Activated CD8-positive, alpha-beta T cell treated with anti-CD3 and anti-CD28 coated beads for 36 hours (primary cell): ENCODE data around the gene IFITM5. TPM values are rescaled to one million over a fixed set of nuclear protein-coding genes. Genes with fewer than 3 reads are reported as not detected.
"Not testable (repeated sequence)": the region's sequence is repeated elsewhere in the genome, so short reads cannot be mapped to it uniquely, and the experiment has no call there.

Experiments used
- ATAC-seq: fragments of 200-7000 bp; cut with Tn5 transposase; one replicate; pipeline ENCODE4 v1.10.0; 2021; ENCODE audit warnings: mild to moderate bottlenecking, moderate library complexity
- CTCF ChIA-PET: fragments of 350-600 bp; sonication (Branson Sonifier 250); formaldehyde crosslinking; loops from one replicate; lab custom pipeline; 2021; ENCODE audit warnings: antibody characterized with exemption; lab: Charles Lee
- POLR2A ChIA-PET: fragments of 350-600 bp; sonication (Branson Sonifier 250); formaldehyde crosslinking; loops from one replicate; lab custom pipeline; 2021; ENCODE audit warnings: antibody characterized with exemption; lab: Charles Lee
- DNase-seq: peaks from one replicate; pipeline ENCODE4 v3.0.0-alpha.2; 2020
- H3K27ac Mint-ChIP-seq: one replicate; pipeline ENCODE4 v1.8.0; 2021; ENCODE audit warnings: mild to moderate bottlenecking, mixed read lengths
- H3K27me3 Mint-ChIP-seq: one replicate; pipeline ENCODE4 v1.8.0; 2021; ENCODE audit warnings: mixed read lengths
- H3K36me3 Mint-ChIP-seq: one replicate; pipeline ENCODE4 v1.8.0; 2021; ENCODE audit warnings: low read depth, mixed read lengths
- H3K4me1 Mint-ChIP-seq: one replicate; pipeline ENCODE4 v1.8.0; 2021; ENCODE audit warnings: low read depth, mixed read lengths
- H3K4me3 Mint-ChIP-seq: one replicate; pipeline ENCODE4 v1.8.0; 2021; ENCODE audit warnings: mild to moderate bottlenecking, moderate library complexity, mixed read lengths
- H3K9me3 Mint-ChIP-seq: one replicate; pipeline ENCODE4 v1.8.0; 2021; ENCODE audit warnings: mixed read lengths
- CTCF ChIP-seq: fragments of 200-600 bp; IDR thresholded peaks from one replicate; pipeline ENCODE4 v1.8.0; 2022; ENCODE audit warnings: antibody characterized with exemption, mild to moderate bottlenecking
- intact Hi-C: fragments of 100-400 bp; cut with micrococcal nuclease; formaldehyde crosslinking; loops from one replicate; pipeline ENCODE4 v1.10.0; 2022
- total RNA-seq, 2 experiments: library from RNA; stranded (reverse); gene quantifications; one replicate each; pipeline ENCODE4 v1.2.3, GENCODE V29; 2021

Gene IFITM5
- total RNA-seq, 2 experiments from 2014 or later, result not detected

GRCh38 chr11:272195-272930, 27.0 kb downstream of the IFITM5 start:
- intact Hi-C loops, result no loop called here
- ATAC-seq (no peak), DNase-seq (no peak)
- H3K27ac Mint-ChIP-seq, result peak overlapping the region; percentile 14
- H3K9me3 Mint-ChIP-seq, result peaks cover 10% of the 10 kb centered on the region
- POLR2A ChIA-PET, result interaction anchor here (0.8 to 2.2 kb wide), 5 partner anchors 9 to 29 kb away, joined by 3 to 10 read pairs (median 3); partner anchors contain the start of gene PGGHG
- no peak for TF ChIP-seq CTCF
- H3K4me3 Mint-ChIP-seq, result no peak overlapping the region
- CTCF ChIA-PET, result interaction anchor here (0.9 to 1.0 kb wide), 2 partner anchors 34 to 58 kb away, joined by 3 read pairs; no protein-coding TSS in a partner anchor
- H3K27me3 Mint-ChIP-seq, result no peaks in the 10 kb centered on the region
- H3K4me1 Mint-ChIP-seq, result peaks cover 33% of the 10 kb centered on the region
- H3K36me3 Mint-ChIP-seq, result peaks cover 10% of the 10 kb centered on the region

- no peaks in the 10 kb centered on the region for H3K27me3 Mint-ChIP-seq
- ATAC-seq, result no peak
- H3K27ac Mint-ChIP-seq, result no peak overlapping the region
- no peak for TF ChIP-seq CTCF
- H3K36me3 Mint-ChIP-seq, result peaks cover 3% of the 10 kb centered on the region
- DNase-seq, result no peak
- no peak overlapping the region for H3K4me3 Mint-ChIP-seq
- intact Hi-C loops, result no loop called here
- ChIA-PET POLR2A (interaction anchor here (0.8 to 2.2 kb wide), 7 partner anchors 8 to 34 kb away, joined by 3 to 10 read pairs (median 3); partner anchors contain the start of genes PGGHG and PSMD13), CTCF (interaction anchor here (1.0 kb wide), 1 partner anchor 33 kb away, joined by 3 read pairs; no protein-coding TSS in a partner anchor)
- peaks cover 33% of the 10 kb centered on the region for H3K4me1 Mint-ChIP-seq
- peaks cover 6% of the 10 kb centered on the region for H3K9me3 Mint-ChIP-seq
Observed at GRCh38 chr11:271319-271715, 28.0 kb downstream of the IFITM5 start.

DNA sequence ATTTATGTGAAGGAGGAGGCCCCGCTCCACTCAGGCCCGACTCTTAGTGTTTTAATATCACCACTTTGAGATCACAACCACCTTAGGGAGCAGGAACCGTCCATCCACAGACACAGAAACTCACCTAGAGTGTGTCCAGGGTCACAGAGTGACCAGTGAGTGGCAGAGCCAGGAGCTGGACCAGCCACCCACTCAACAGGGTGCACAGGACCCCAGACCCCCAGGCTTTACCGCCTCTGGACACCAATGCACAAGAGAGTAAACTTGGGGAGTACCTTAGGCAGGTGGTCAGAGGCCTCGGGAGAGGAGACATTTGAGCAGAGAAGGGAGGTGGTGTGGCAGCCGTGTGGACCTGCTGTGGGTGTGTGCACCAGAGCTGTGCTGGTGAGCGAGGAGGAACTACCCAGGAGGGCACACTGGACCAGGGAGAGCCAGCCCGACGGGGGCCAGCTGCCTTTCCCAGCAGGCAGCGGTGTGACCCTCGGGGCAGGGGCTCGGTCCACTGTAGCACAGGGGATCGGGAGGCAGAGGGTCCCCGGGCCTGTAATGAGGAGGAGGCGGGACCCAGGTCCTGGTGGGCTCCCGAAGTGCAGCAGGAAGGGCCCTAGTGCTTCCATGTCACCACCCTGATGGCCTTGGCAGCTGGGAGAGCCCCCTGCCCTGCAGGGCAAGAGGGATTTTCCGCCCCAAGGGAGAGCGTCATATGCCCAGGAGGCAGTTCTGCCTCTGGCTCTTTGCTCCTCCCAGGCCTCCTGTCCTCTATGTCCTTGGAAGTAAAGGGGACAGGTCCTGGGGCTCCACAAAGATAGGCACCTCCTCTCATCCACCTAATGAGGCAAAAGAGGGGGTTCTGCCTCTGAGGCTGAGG, 28.6 kb downstream of the IFITM5 start:
- peaks cover 3% of the 10 kb centered on the region for H3K9me3 Mint-ChIP-seq
- CTCF ChIA-PET, result interaction anchor here (1.0 kb wide), 1 partner anchor 33 kb away, joined by 3 read pairs; no protein-coding TSS in a partner anchor
- POLR2A ChIA-PET, result interaction anchor here (0.7 to 2.2 kb wide), 7 partner anchors 8 to 34 kb away, joined by 3 to 10 read pairs (median 4); partner anchors contain the start of gene PSMD13
- H3K27me3 Mint-ChIP-seq, result no peaks in the 10 kb centered on the region
- no peak for TF ChIP-seq CTCF
- peak overlapping the region; percentile 98 for H3K27ac Mint-ChIP-seq
- ATAC-seq (no peak), DNase-seq (no peak)
- H3K4me3 Mint-ChIP-seq, result no peak overlapping the region
- intact Hi-C loops, result no loop called here
- peaks cover 33% of the 10 kb centered on the region for H3K4me1 Mint-ChIP-seq
- H3K36me3 Mint-ChIP-seq, result no peaks in the 10 kb centered on the region

DNA sequence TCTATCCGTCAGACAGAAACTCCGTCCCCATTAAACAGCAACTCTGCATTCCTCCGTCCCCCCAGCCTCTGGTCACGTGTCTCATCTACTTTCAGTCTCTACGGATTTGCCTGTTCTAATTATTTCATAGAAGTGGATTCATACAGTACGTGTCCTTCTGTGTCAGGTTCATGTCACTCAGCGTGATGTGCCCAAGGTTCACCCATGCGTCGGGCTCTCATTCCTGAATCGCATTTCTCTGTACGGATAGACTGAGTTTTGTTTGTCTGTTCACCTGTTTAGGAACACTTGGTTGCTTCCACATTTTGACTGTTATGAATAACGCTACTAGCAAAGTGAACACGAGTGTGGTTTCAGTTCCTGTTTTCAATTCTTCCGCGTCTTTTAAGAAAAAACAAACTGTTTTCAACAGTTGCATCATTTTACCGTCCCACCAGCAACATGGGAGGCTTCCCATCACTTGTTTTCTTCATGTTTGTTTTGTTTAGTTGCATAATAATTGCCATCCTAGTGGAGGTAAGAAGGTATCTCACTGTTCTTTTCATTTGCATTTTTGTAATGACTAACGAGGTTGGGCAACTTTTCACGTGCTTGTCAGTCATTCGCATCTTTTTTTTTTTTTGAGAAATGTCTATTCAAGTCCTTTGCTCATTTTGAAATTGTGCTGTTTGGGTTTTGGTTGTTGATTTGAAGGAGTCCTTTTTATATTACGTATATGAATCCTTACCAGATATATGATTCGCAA, 30.0 kb downstream of the IFITM5 start:
- Mint-ChIP-seq H3K4me1 (peaks cover 37% of the 10 kb centered on the region), H3K27ac (peak overlapping the region; percentile 98), H3K4me3 (peak overlapping the region; percentile 89), H3K27me3 (no peaks in the 10 kb centered on the region), H3K9me3 (peaks cover 3% of the 10 kb centered on the region), H3K36me3 (no peaks in the 10 kb centered on the region)
- peak; percentile 46 for TF ChIP-seq CTCF
- DNase-seq (peak; percentile 72), ATAC-seq (peak; percentile 38)
- intact Hi-C loops, result loop anchor here (10.0 kb wide), 1 partner anchor 45 kb away; the partner anchor contains the start of gene IFITM1
- POLR2A ChIA-PET, result interaction anchor here (0.7 to 3.9 kb wide), 9 partner anchors 11 to 542 kb away, joined by 3 to 75 read pairs (median 4); partner anchors contain the start of genes NLRP6, PSMD13 and SIRT3
- CTCF ChIA-PET, result interaction anchor here (1.3 to 2.9 kb wide), 2 partner anchors 8 to 12 kb away, joined by 3 to 14 read pairs; no protein-coding TSS in a partner anchor

DNA sequence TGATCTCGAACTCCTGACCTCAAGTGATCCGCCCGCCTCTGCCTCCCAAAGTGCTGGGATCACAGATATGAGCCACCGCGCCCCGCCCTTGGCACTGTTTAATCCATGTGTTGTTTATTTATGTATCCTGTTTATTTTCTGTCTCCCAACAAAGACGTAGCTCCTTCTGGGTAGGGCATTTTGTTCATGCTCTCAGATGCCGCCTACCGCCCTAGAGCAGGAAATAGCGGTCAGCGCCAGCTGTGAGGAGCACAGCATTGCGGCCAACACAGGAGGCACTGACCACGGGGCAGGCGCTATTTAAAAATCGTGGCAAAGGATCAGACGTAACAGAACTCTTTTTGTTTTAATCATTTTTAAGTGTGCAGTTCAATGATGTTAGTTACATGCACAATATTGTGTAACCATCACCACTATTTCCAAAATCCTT, 30.6 kb downstream of the IFITM5 start:
- CTCF ChIA-PET, result interaction anchor here (1.2 to 2.9 kb wide), 3 partner anchors 9 to 12 kb away, joined by 3 to 14 read pairs (median 4); no protein-coding TSS in a partner anchor

More for the DNA sequence above, 30.6 kb downstream of the IFITM5 start:
- ATAC-seq (peak; percentile 32), DNase-seq (peak; percentile 84)
- not testable (repeated sequence) for H3K27me3 Mint-ChIP-seq, H3K36me3 Mint-ChIP-seq, H3K9me3 Mint-ChIP-seq
- POLR2A ChIA-PET, result interaction anchor here (0.7 to 3.9 kb wide), 14 partner anchors 11 to 542 kb away, joined by 3 to 75 read pairs (median 6); partner anchors contain the start of genes NLRP6, PGGHG, PSMD13 and SIRT3
- H3K4me3 Mint-ChIP-seq, result peak overlapping the region; percentile 89
- H3K27ac Mint-ChIP-seq, result peak overlapping the region; percentile 98
- intact Hi-C loops, result loop anchor here (10.0 kb wide), 1 partner anchor 46 kb away; the partner anchor contains the start of gene IFITM1
- H3K4me1 Mint-ChIP-seq, result peaks cover 37% of the 10 kb centered on the region
